Thyroid gland (tissue), 4 donors: Measurements from ENCODE around the gene ADD1.

Experiments
- POLR2A ChIP-seq, 2 donors: fragments of 450-650 bp; IDR thresholded peaks; one replicate each; pipeline ENCODE4 v1.6.1; 2017; ENCODE audit warnings: antibody characterized with exemption in 2 of 2, mild to moderate bottlenecking in 2 of 2, moderate library complexity in 1 of 2
- TF ChIP-seq, protein P1 (sequence below), 6 experiments: fragments of 200-600 bp in 3 of 6; fragments of 450-650 bp in 3 of 6; sonication (generic) in 3 of 6; IDR thresholded peaks; one replicate each; pipeline ENCODE4 v1.5.1; 2016 to 2019; ENCODE audit warnings: antibody characterized with exemption in 6 of 6, mild to moderate bottlenecking in 2 of 6, inconsistent platforms in 1 of 6, moderate library complexity in 1 of 6

DNA sequence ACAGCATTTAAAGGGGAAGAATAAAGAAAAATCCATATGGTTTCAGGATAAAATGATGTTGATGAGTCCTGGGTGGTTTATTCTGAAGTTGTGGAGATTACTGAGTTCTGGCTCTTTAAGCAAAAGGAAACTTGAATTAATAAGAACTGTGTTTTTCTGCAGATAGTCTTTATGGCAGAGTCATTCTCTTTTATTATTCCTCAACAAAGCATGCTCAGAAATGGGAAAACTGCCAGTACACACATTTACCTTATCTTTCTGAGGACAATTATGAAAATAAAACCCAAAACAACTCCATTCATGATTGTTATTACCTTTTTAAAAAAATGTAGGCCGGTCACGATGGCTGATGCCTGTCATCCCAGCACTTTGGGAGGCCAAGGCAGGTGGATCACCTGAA, 58.5 kb downstream of the ADD1 start:
- TF ChIP-seq, protein P1, sequence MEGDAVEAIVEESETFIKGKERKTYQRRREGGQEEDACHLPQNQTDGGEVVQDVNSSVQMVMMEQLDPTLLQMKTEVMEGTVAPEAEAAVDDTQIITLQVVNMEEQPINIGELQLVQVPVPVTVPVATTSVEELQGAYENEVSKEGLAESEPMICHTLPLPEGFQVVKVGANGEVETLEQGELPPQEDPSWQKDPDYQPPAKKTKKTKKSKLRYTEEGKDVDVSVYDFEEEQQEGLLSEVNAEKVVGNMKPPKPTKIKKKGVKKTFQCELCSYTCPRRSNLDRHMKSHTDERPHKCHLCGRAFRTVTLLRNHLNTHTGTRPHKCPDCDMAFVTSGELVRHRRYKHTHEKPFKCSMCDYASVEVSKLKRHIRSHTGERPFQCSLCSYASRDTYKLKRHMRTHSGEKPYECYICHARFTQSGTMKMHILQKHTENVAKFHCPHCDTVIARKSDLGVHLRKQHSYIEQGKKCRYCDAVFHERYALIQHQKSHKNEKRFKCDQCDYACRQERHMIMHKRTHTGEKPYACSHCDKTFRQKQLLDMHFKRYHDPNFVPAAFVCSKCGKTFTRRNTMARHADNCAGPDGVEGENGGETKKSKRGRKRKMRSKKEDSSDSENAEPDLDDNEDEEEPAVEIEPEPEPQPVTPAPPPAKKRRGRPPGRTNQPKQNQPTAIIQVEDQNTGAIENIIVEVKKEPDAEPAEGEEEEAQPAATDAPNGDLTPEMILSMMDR (IDR thresholded peaks at IDR 0.05), result no peak
- TF ChIP-seq POLR2A (IDR thresholded peaks at IDR 0.05), result no peak
